Sigmoid colon (tissue), 4 donors: ENCODE results near the gene PDE6G.
A peak's percentile ranks its signal among the peaks of the same experiment; 100 is the strongest.

Experiments
- POLR2A ChIP-seq, 2 donors: fragments of 450-650 bp; IDR thresholded peaks; one replicate each; pipeline ENCODE4 v1.6.1; 2016; ENCODE audit warnings: antibody characterized with exemption in 2 of 2, mild to moderate bottlenecking in 2 of 2, moderate library complexity in 2 of 2
- POLR2AphosphoS5 ChIP-seq, 4 donors: sonication (generic); formaldehyde crosslinking; IDR thresholded peaks; one replicate each; pipeline ENCODE4 v1.6.1; 2017; ENCODE audit warnings: antibody characterized with exemption in 4 of 4
- TF ChIP-seq, protein P1 (sequence below), 4 experiments: fragments of 450-650 bp in 3 of 4; fragments of 200-600 bp in 1 of 4; IDR thresholded peaks; one replicate each; pipeline ENCODE4 v1.5.1; 2016 to 2019; ENCODE audit warnings: antibody characterized with exemption in 4 of 4, mild to moderate bottlenecking in 3 of 4, moderate library complexity in 2 of 4

DNA sequence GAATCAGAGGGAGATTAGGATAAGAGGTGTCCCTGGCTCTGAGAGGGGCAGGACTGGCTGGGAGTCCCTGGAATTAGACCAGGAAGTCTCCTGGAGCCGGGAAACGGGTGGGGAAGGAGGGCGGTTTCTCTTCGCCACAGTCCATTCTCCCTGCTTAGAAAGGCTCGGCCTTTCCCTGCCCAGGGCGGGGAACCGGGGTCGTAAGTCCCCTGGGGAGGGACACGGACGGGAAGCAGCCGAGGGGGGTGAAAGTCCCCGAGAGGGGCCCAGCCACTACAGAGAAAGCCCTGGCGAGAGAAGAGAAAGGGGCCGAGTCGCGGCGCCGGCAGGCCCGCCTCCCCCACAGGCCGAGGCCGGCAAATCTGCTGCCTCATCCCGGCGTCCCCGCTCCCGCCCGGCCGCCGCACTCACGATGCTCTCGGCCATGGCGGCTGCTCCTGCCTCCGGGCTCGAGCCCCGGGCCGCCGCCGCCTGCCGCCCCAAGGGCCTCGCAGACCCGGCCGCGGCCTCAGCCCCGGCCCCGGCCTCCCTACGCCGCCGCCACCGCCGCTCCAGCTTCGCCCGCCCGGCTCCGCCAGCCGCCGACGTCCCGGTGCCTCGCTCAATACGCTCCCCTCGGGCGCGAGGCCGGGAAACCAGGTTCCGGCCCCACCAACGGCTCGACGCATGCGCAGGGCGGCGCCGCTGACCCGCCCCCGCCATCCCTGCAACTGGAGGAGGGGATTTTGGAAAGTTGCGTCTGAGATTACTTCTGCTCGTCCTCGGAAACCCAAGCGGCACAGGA is 19.6 kb downstream of the PDE6G start, which contains the start of the genes NPLOC4 and TSPAN10:
- TF ChIP-seq, protein P1, sequence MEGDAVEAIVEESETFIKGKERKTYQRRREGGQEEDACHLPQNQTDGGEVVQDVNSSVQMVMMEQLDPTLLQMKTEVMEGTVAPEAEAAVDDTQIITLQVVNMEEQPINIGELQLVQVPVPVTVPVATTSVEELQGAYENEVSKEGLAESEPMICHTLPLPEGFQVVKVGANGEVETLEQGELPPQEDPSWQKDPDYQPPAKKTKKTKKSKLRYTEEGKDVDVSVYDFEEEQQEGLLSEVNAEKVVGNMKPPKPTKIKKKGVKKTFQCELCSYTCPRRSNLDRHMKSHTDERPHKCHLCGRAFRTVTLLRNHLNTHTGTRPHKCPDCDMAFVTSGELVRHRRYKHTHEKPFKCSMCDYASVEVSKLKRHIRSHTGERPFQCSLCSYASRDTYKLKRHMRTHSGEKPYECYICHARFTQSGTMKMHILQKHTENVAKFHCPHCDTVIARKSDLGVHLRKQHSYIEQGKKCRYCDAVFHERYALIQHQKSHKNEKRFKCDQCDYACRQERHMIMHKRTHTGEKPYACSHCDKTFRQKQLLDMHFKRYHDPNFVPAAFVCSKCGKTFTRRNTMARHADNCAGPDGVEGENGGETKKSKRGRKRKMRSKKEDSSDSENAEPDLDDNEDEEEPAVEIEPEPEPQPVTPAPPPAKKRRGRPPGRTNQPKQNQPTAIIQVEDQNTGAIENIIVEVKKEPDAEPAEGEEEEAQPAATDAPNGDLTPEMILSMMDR (IDR thresholded peaks at IDR 0.05): no peak
- TF ChIP-seq POLR2A (IDR thresholded peaks at IDR 0.05): no peak
- TF ChIP-seq POLR2AphosphoS5 (IDR thresholded peaks at IDR 0.05): peak; percentile 84 to 95 (median 90)
